GM12873 (cell line): Measurements from ENCODE around the gene HUWE1.

Experiments
- TF ChIP-seq, protein P1 (sequence below): IDR thresholded peaks from 2 replicates; pipeline ENCODE4 v1.5.1; 2012; ENCODE audit warnings: low read depth, mild to moderate bottlenecking, moderate library complexity, low read length, control low read depth; ENCODE audit not compliant: insufficient read depth; ENCODE audit errors: missing control alignments

The HUWE1 gene

DNA sequence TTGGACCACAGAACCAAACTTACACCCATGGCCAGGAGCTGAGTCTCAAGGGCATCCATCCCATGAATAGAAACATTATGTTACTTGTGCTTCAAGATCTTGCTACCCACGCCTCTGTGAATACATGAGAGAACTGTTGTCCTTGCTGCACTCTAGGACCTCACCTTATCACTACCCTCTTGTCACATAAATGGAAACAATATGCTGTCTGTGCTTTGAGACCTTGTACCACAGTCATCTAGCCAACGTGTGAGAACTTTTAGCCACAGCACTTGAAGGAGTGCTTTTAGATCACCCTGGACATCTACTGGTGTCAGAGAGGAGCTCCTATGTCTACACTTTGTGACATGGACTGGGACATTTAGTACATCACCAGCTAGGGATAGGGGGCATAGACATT is 30.7 kb upstream of the HUWE1 start:
- TF ChIP-seq, protein P1, sequence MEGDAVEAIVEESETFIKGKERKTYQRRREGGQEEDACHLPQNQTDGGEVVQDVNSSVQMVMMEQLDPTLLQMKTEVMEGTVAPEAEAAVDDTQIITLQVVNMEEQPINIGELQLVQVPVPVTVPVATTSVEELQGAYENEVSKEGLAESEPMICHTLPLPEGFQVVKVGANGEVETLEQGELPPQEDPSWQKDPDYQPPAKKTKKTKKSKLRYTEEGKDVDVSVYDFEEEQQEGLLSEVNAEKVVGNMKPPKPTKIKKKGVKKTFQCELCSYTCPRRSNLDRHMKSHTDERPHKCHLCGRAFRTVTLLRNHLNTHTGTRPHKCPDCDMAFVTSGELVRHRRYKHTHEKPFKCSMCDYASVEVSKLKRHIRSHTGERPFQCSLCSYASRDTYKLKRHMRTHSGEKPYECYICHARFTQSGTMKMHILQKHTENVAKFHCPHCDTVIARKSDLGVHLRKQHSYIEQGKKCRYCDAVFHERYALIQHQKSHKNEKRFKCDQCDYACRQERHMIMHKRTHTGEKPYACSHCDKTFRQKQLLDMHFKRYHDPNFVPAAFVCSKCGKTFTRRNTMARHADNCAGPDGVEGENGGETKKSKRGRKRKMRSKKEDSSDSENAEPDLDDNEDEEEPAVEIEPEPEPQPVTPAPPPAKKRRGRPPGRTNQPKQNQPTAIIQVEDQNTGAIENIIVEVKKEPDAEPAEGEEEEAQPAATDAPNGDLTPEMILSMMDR = no peak

DNA sequence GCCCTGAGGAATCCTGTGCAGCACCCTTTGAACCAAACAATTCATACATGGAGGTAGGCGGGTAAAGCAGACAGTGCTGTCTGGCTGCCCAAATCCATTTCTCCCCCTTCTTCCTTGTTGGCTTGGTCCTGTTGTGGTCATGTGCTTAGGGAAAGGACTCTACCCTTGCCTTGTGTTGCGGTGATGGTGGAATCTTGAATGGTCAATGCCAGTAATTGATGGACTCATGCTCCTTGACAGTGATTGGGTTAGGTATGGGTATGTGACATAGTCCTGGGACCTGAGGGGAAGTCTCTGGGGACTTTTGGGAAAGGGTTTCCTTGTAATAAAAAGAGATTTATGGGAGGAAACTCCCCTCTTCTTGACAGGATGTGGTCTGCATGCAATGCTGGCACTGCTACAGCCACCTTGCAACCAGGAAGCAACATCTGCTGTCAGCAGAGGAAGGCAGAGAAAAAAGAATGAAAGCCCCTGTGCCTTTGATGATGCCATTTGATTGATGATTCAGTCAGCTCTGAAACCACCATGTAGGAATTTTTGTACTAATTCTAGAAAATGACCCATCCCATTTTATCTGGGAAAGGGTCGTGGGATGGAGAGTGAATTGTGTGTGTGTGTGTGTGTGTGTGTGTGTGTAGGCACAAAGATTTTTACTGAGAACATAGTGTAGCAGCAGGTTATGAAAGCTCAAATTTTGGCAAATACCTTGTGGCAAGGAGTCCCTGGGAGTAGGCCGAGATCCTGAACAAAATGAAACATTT is 30.0 kb upstream of the HUWE1 start:
- TF ChIP-seq, protein P1 = no peak

DNA sequence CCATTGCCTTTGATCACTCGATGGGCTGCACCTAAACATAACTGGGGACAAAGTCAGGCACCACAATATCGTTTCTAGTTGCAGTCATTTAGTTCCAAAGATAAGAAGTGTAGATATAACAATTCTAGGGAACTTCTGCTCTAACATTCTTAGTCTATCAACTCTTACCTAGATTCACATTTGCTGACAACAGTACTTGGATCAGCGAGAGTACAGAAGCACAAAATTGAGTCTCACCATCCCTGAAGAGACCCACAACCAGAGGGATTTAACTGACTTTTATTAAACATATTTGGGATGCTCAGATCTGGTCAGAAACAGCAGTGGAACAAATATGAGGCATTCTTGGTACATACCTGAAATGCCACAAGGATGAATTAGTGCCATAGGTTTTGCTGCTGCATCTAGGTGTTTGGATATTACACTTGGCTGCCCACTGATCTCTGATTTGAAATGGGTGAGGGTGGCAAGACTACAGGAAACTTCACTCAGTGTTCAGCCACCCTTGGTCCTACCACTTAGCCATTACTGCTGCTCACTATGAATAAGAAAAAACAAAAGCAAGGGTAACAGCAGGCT is 28.9 kb upstream of the HUWE1 start:
- TF ChIP-seq, protein P1 = no peak

DNA sequence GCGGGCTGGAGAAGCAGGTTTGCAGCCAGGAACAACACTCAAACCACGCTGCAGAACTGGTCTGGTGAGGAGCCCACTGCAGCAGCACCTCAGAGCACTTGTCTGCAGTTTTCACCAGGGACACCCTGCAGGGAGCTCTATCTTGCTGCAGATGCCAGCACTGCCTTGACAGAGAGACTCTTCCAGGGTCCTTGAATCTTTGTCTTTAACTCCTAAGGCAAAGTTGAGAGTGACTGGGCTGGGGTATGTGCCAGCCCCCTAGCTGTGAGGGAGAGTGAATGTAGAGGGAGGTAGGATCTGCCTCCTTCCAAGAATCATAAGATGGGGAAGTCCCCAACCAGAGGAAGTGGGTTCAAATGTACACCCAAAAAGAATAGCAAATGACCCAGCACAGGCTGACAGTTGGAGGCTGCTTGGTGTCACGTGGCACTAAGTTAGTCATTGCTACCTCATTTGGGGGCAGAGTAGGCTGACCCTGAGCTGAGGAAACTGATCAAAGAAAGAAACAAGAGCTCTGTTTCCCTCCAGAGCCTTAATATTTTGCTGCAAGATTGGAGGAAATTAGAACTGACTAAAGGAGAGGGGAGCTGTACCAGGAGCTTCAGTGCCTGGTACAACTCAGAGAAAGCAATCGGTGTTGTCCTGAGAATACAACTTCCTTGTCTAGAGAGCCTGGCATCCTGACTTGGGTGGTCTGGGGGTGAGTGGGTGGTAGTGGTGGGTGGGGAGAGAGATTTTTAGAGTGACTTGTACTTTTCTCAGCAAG is 28.2 kb upstream of the HUWE1 start:
- TF ChIP-seq, protein P1 = peak; percentile 24

DNA sequence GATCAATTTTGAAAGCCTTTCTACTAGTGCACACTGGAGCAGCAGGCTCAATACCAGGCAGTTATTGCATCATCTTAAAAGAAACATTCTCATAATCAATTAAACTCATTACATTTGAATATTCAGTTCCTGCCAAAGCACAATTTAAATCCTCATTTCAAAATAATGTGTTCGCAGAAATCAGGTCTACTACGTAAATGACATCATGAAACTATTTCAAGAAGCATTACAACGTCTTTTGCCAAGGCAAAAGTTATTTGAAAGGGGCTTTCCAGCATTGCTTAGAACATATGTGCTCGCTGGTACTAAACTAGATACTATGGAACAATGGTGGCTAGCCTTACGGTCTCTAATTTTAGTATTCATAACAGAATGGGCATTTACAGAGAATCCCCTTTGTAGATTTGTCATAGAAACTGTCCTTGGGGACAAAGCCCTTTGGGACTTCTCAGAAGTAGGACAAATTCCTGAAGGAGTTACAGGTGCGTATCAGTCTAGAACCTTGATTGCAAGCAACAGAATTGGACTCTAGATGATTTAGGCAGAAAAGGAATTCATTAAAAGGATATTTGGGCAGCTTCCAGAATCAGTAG is 27.6 kb upstream of the HUWE1 start:
- TF ChIP-seq, protein P1 = no peak

DNA sequence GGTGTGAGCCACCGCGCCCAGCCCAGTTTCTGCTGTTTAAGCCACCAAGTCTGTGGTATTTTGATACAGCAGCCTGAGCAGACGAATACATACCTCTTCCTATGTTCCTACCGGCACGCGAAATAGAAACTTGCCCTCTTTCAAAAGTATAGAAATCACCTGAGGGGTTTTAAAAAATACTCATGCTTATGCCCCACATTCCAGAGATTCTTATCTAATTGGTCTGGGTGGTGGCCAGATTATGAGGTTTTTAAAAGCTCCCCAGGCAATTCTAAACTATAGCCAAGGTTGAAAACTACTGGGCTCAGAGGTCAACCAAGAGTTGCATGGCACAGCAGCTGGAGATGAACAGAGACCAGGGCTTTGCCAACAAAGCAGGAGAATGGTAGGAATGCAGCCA is 24.9 kb upstream of the HUWE1 start:
- TF ChIP-seq, protein P1 = no peak

DNA sequence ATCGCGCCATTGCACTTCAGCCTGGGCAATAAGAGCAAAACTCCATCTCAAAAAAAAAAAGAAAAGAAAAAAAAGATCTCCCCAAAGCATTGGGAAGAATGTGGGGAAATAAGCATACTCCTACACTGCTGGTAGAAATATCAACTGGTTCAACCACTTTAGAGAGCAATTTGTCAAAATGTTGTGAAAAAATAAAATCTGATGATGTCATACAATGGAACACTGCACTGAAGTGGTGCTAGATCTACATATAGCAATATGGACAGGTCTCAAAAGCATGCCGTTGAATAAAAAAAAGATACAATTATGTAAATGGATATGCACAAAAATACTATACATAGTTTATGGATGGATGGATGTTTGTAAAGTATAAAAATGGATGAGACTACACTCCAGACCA is 18.3 kb upstream of the HUWE1 start:
- TF ChIP-seq, protein P1 = no peak
